HepG2 (cell line): ENCODE data around the gene SLC44A4. TPM values are rescaled to one million over a fixed set of nuclear protein-coding genes. Genes with fewer than 3 reads are reported as not detected.

Experiments
- ATAC-seq: fragments of 200-7000 bp; cut with Tn5 transposase; 3 replicates; pipeline ENCODE4 v1.9.1; 2020; ENCODE audit warnings: mild to moderate bottlenecking, moderate library complexity
- BruUV-seq: library from RNA; stranded (reverse); fragments of 400-500 nt; replicated peaks from 2 replicates; lab custom pipeline; 2021; lab: Mats Ljungman, UMichigan
- CTCF ChIA-PET: fragments of 300-600 bp; formaldehyde crosslinking; extraction: SDS; loops from one replicate; lab custom pipeline; 2021; ENCODE audit warnings: low total read pairs, inconsistent platforms, low intra/inter-chr PET ratio; lab: Yijun Ruan, JAX
- POLR2A ChIA-PET: fragments of 350-600 bp; sonication (Branson Sonifier 250); formaldehyde crosslinking; loops from one replicate; lab custom pipeline; 2020; ENCODE audit warnings: antibody characterized with exemption, inconsistent platforms; lab: Yijun Ruan, JAX
- DNase-seq: peaks from one replicate; pipeline ENCODE4 v3.0.0-alpha.2; 2015; ENCODE audit warnings: low spot score
- FAIRE-seq: peaks from 3 replicates; lab custom pipeline; 2011; peaks lifted over from hg19 to GRCh38; lab: Jason Lieb, UNC
- H2AFZ ChIP-seq: one replicate; pipeline ENCODE4 v1.6.1; 2011; ENCODE audit warnings: low read length, inconsistent platforms
- H3K27ac ChIP-seq: fragments of 300-600 bp; 3 replicates; pipeline ENCODE4 v1.8.0; 2011; ENCODE audit warnings: mixed run types, mild to moderate bottlenecking, mixed read lengths, low read length, inconsistent platforms; ENCODE audit not compliant: insufficient read depth; ENCODE audit errors: extremely low read length
- H3K27me3 ChIP-seq, 2 experiments: fragments of 200-600 bp in 1 of 2; 2 replicates in 1 of 2; 3 replicates in 1 of 2; pipeline versions ENCODE4 v1.6.0 to v1.8.0; 2011; ENCODE audit warnings: low read length in 2 of 2, mild to moderate bottlenecking in 2 of 2, moderate library complexity in 2 of 2, inconsistent platforms in 1 of 2; ENCODE audit not compliant: insufficient read depth in 2 of 2, control insufficient read depth in 1 of 2
- H3K36me3 ChIP-seq, 2 experiments: fragments of 200-600 bp in 1 of 2; replicated peaks in 1 of 2; 2 replicates in 1 of 2; 3 replicates in 1 of 2; pipeline versions ENCODE4 v1.5.1 to v1.8.0; 2011; ENCODE audit warnings: low read length in 2 of 2, inconsistent platforms in 1 of 2; ENCODE audit not compliant: insufficient read depth in 2 of 2, control insufficient read depth in 1 of 2
- H3K4me1 ChIP-seq: 2 replicates; pipeline ENCODE4 v1.5.1; 2012; ENCODE audit warnings: low read length, inconsistent platforms; ENCODE audit not compliant: insufficient read depth
- H3K4me2 ChIP-seq: 2 replicates; pipeline ENCODE4 v1.6.0; 2011; ENCODE audit warnings: low read depth, low read length, inconsistent platforms
- H3K4me3 ChIP-seq, 3 experiments: fragments of 200-600 bp in 1 of 3; sonication (generic), shearing (Covaris generic) in 1 of 3; replicated peaks in 1 of 3; 2 replicates each; pipeline ENCODE4 v1.5.1; 2011 to 2016; ENCODE audit warnings: low read length in 3 of 3, inconsistent platforms in 2 of 3, low read depth in 2 of 3, mild to moderate bottlenecking in 2 of 3, control low read depth in 1 of 3, mixed read lengths in 1 of 3; ENCODE audit not compliant: insufficient read depth in 1 of 3
- H3K79me2 ChIP-seq: one replicate; pipeline ENCODE4 v1.6.1; 2011; ENCODE audit warnings: low read length, inconsistent platforms; ENCODE audit not compliant: insufficient read depth
- H3K9ac ChIP-seq: 2 replicates; pipeline ENCODE4 v1.6.0; 2011; ENCODE audit warnings: mild to moderate bottlenecking, low read depth, low read length, inconsistent platforms; ENCODE audit not compliant: insufficient read depth
- H3K9me3 ChIP-seq: 2 replicates; pipeline ENCODE4 v1.5.1; 2012; ENCODE audit warnings: mild to moderate bottlenecking, low read length
- H4K20me1 ChIP-seq: 2 replicates; pipeline ENCODE4 v1.6.0; 2011; ENCODE audit warnings: inconsistent platforms, mild to moderate bottlenecking, low read length, moderate library complexity; ENCODE audit not compliant: insufficient read depth
- AGO2 ChIP-seq: fragments of 200-400 bp; formaldehyde crosslinking; optimal IDR thresholded peaks from 2 replicates; pipeline ENCODE3; 2017; ENCODE audit warnings: mild to moderate bottlenecking, low read depth, low read length, moderate library complexity
- AHDC1 ChIP-seq: sonication (generic); formaldehyde crosslinking; IDR thresholded peaks from 2 replicates; pipeline ENCODE4 v1.5.1; 2020; ENCODE audit warnings: mild to moderate bottlenecking, missing genetic modification reagents, borderline replicate concordance
- ATF1 ChIP-seq: IDR thresholded peaks from 2 replicates; pipeline ENCODE4 v1.6.1; 2016; ENCODE audit warnings: mild to moderate bottlenecking, control low read depth
- ATF3 ChIP-seq: sonication (generic); formaldehyde crosslinking; IDR thresholded peaks from 2 replicates; pipeline ENCODE4 v1.4.0; 2020; ENCODE audit warnings: missing genetic modification reagents
- BORCS8-MEF2B ChIP-seq: sonication (generic); formaldehyde crosslinking; IDR thresholded peaks from 2 replicates; pipeline ENCODE4 v1.8.0; 2022; ENCODE audit warnings: mild to moderate bottlenecking, missing genetic modification reagents
- KMT2A ChIP-seq: sonication (generic); formaldehyde crosslinking; IDR thresholded peaks from 2 replicates; pipeline ENCODE4 v1.4.0; 2020; ENCODE audit warnings: missing genetic modification reagents
- MEIS1 ChIP-seq: sonication (generic); formaldehyde crosslinking; IDR thresholded peaks from 2 replicates; pipeline ENCODE4 v1.9.0; 2021; ENCODE audit warnings: mild to moderate bottlenecking, missing genetic modification reagents, moderate library complexity, borderline replicate concordance
- PLSCR1 ChIP-seq: sonication (generic); formaldehyde crosslinking; IDR thresholded peaks from 2 replicates; pipeline ENCODE4 v1.5.0; 2020; ENCODE audit warnings: missing genetic modification reagents, mild to moderate bottlenecking, borderline replicate concordance
- RORA ChIP-seq: sonication (generic); formaldehyde crosslinking; IDR thresholded peaks from 2 replicates; pipeline ENCODE4 v1.5.0; 2020; ENCODE audit warnings: mild to moderate bottlenecking, missing genetic modification reagents, moderate library complexity
- ZNF33A ChIP-seq: sonication (generic); formaldehyde crosslinking; IDR thresholded peaks from 2 replicates; pipeline ENCODE4 v1.5.1; 2020; ENCODE audit warnings: missing genetic modification reagents, mild to moderate bottlenecking, moderate library complexity, borderline replicate concordance
- ZNF615 ChIP-seq: sonication (generic); formaldehyde crosslinking; IDR thresholded peaks from 2 replicates; pipeline ENCODE4 v1.5.0; 2020; ENCODE audit warnings: mild to moderate bottlenecking, missing genetic modification reagents, borderline replicate concordance
- ZNF678 ChIP-seq: sonication (generic); formaldehyde crosslinking; IDR thresholded peaks from 2 replicates; pipeline ENCODE4 v1.4.0; 2020; ENCODE audit warnings: mild to moderate bottlenecking, missing genetic modification reagents
- WGBS: methylation state at CpG from one replicate; pipeline ENCODE4 v1.1.6; 2017; ENCODE audit warnings: low lambda C conversion rate; 5-methylcytosine and 5-hydroxymethylcytosine counted together
- in situ Hi-C: cut with HindIII; loops from 2 replicates; pipeline ENCODE4 v1.10.0; 2017; ENCODE audit warnings: low pct_unique_long_range_greater_than_20kb; ENCODE audit not compliant: extremely low pct_ligation_motif_present
- intact Hi-C: fragments of 100-400 bp; cut with micrococcal nuclease; formaldehyde crosslinking; loops from one replicate; pipeline ENCODE4 v1.10.0; 2022; ENCODE audit not compliant: unreplicated experiment
- polyA plus RNA-seq, 8 experiments: library from polyadenylated mRNA; depleted of rRNA in 3 of 8; stranded (reverse) in 7 of 8; unstranded in 1 of 8; fragments of >200 nt; fragmentation: Illumina TruSeq in 4 of 8; extraction: Trizol in 4 of 8; gene quantifications; 2 replicates each; pipeline versions ENCODE4 v1.2.1 to v1.2.3, GENCODE V29; 2011 to 2016; ENCODE audit warnings: low read depth in 4 of 8, missing spikeins in 1 of 8, mixed read lengths in 1 of 8; ENCODE audit not compliant: insufficient read depth in 1 of 8
- total RNA-seq, 5 experiments: library from RNA; depleted of rRNA; stranded (reverse); fragments of >200 nt; fragmentation: Illumina TruSeq; extraction: Trizol; gene quantifications; 2 replicates each; pipeline ENCODE4 v1.2.3, GENCODE V29; 2016; ENCODE audit warnings: low read depth in 1 of 5
- TF ChIP-seq, protein P1 (sequence below): sonication (generic); formaldehyde crosslinking; IDR thresholded peaks from 2 replicates; pipeline ENCODE4 v1.5.1; 2020; ENCODE audit warnings: mild to moderate bottlenecking, missing genetic modification reagents, borderline replicate concordance

The SLC44A4 gene
- total and polyA plus RNA-seq, 2 of the 13 experiments (the other 11 are each of a cell fraction or from before 2014, with no cell fraction given), result 3.5 to 5.9 TPM

DNA sequence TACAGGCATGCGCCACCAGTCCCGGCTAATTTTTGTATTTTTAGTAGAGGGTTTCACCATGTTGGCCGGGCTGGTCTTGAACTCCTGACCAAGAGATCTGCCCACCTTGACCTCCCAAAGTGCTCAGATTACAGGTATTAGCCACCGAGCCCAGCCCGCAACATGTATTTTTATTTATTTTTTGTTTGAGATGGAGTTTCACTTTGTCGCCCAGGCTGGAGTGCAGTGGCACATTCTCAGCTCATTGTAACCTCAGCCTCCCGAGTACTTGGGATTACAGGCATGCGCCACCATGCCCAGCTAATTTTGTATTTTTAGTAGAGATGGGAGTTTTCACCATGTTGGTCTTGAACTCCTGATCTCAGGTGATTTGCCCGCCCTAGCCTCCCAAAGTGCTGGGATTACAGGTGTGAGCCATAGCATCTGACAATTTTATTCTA is 40.7 kb downstream of the SLC44A4 start (continued):
- TF ChIP-seq AHDC1 (CRISPR knock-in tag), result 0 out of 2 replicates have a peak, but pooled peaks have one; percentile 33
- 0 out of 2 replicates have a peak, but pooled peaks have one; percentile 12 for TF ChIP-seq KMT2A

DNA sequence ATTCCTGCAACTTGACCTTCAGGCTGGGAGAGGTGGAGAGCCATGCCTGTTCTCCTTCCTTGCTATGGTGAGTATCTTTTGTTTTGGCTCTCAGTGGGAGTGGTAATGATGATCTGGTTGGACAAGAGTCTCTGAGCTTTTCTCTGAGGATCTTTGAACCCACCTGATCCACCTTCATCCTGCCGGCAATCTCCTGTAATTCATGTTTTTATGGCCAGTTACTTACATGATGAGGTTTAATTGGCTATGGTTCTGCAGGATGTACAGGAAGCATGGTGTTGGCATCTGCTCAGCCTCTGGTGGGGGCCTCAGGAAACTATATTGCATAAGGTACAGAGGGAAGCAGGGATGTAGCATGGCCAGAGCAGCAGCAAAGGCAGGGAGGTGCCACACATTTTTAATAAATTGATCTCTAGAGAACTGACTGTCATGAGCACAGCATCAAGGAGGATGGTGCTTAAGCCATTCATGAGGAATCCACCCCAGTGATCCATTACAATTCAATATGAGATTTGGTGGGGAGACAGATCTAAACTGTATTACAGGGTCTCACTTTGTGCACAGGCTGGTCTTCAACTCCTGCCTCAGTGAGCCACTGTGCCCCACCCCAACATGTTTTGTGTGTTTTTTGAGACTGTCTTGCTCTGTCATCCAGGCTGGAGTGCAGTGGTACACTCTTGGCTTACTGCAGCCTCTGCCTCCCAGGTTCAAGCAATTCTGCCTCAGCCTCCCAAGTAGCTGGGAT is 41.3 kb downstream of the SLC44A4 start:
- ATAC-seq (no peak), DNase-seq (no peak), FAIRE-seq (no peak)
- Histone ChIP-seq H3K27ac (peak overlapping the region; percentile 93), H3K4me2 (peak overlapping the region; percentile 84), H3K36me3 (peaks cover 12 to 33% of the 10 kb centered on the region in 2 experiments), H3K79me2 (peaks cover 38% of the 10 kb centered on the region), H3K9ac (peak overlapping the region; percentile 98), H3K9me3 (no peaks in the 10 kb centered on the region), H3K27me3 (peaks cover 0 to 2% of the 10 kb centered on the region in 2 experiments; a peak in 1 of 5 replicates), H3K4me1 (peaks cover 40% of the 10 kb centered on the region), H3K4me3 (peak overlapping the region; percentile 75 to 98 (median 93)), H2AFZ (no peak overlapping the region), H4K20me1 (peaks cover 43% of the 10 kb centered on the region)
- POLR2A ChIA-PET, result interaction anchor here (0.9 to 15.7 kb wide), 15 partner anchors 8 to 108 kb away, joined by 3 to 264 read pairs (median 11); partner anchors contain the start of genes CLIC1, DDAH2, HSPA1B and LSM2
- 7% methylated on average over 1 of the region's 1 CpG for WGBS
- in situ Hi-C loops, result no loop called here
- CTCF ChIA-PET, result no interaction called here
- intact Hi-C loops, result loop anchor here (10.0 kb wide), 1 partner anchor 117 kb away; the partner anchor contains the start of genes NELFE and SKIC2
- no TSS peak for BruUV-seq
- TF ChIP-seq RORA (CRISPR knock-in tag), result no peak
- 0 out of 2 replicates have a peak, but pooled peaks have one; percentile 42 for TF ChIP-seq BORCS8-MEF2B (CRISPR knock-in tag)
- no peak for TF ChIP-seq ZNF33A (CRISPR knock-in tag)
- TF ChIP-seq, protein P1, sequence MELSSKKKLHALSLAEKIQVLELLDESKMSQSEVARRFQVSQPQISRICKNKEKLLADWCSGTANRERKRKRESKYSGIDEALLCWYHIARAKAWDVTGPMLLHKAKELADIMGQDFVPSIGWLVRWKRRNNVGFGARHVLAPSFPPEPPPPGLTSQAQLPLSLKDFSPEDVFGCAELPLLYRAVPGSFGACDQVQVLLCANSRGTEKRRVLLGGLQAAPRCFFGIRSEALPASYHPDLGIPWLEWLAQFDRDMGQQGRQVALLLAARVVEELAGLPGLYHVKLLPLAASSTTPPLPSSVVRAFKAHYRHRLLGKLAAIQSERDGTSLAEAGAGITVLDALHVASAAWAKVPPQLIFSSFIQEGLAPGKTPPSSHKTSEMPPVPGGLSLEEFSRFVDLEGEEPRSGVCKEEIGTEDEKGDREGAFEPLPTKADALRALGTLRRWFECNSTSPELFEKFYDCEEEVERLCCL (CRISPR knock-in tag), result no peak
- peak; percentile 33 for TF ChIP-seq AGO2
- TF ChIP-seq MEIS1 (CRISPR knock-in tag), result 0 out of 2 replicates have a peak, but pooled peaks have one; percentile 59
- TF ChIP-seq ATF3 (CRISPR knock-in tag), result no peak
- no peak for TF ChIP-seq ZNF615 (CRISPR knock-in tag)
- no peak; the same call in 1 of the 2 replicates for TF ChIP-seq ZNF678 (CRISPR knock-in tag)
- no peak for TF ChIP-seq PLSCR1 (CRISPR knock-in tag)
- no peak for TF ChIP-seq ATF1 (CRISPR knock-in tag)
